Activated naive CD4-positive, alpha-beta T cell treated with anti-CD3 and anti-CD28 coated beads, Interleukin-2, amount 10 ng/mL, durations not matched to agents 7 days and 5 days (primary cell): ENCODE measurements around the gene DRC1.

Source experiments
- CTCF ChIA-PET: fragments of 350-600 bp; sonication (Branson Sonifier 250); formaldehyde crosslinking; loops from one replicate; lab custom pipeline; 2021; ENCODE audit warnings: antibody characterized with exemption; lab: Charles Lee
- DNase-seq: peaks from one replicate; pipeline ENCODE4 v3.0.0-alpha.2; 2020
- H3K27ac Mint-ChIP-seq: one replicate; pipeline ENCODE4 v1.8.0; 2021; ENCODE audit warnings: mild to moderate bottlenecking, moderate library complexity, mixed read lengths
- H3K27me3 Mint-ChIP-seq: one replicate; pipeline ENCODE4 v1.8.0; 2021; ENCODE audit warnings: mild to moderate bottlenecking, mixed read lengths
- H3K36me3 Mint-ChIP-seq: one replicate; pipeline ENCODE4 v1.8.0; 2021; ENCODE audit warnings: mixed read lengths
- H3K4me1 Mint-ChIP-seq: one replicate; pipeline ENCODE4 v1.8.0; 2021; ENCODE audit warnings: mixed read lengths
- H3K4me3 Mint-ChIP-seq: one replicate; pipeline ENCODE4 v1.8.0; 2021; ENCODE audit warnings: mild to moderate bottlenecking, moderate library complexity, mixed read lengths
- H3K9me3 Mint-ChIP-seq: one replicate; pipeline ENCODE4 v1.8.0; 2021; ENCODE audit warnings: mixed read lengths

The DRC1 gene

DNA sequence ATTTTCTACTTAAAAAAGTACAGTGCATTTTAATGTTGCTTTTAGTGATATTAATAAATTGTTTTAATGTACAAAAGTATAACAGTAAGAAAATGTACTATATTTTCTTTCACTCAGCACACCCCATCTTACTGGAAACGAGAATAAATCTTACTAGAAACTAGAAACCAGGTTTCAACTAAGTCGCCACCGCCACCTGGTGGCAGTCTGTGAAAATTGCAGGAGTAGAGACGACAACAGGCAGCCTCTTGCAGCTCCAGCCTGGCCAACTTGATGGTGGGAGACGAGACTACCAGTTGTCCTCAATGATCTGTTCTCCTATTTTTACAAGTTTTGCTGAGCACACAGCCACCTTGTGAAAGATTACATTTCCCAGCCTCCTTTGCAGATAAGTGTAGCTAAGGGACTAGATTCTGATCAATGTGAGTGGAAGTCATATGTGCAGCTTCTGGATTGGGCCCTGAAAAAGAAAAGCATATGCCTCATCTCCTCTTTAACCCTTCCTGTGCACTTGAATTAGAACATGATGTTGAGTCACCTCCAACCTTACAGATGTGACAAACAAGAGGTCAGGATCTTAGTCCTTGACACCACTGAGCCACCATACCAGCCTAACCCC, 67.5 kb downstream of the DRC1 start:
- DNase-seq = peak; percentile 81
- no peak overlapping the region for H3K27ac Mint-ChIP-seq
- H3K36me3 Mint-ChIP-seq = no peaks in the 10 kb centered on the region
- no peak overlapping the region for H3K4me3 Mint-ChIP-seq
- no peaks in the 10 kb centered on the region for H3K27me3 Mint-ChIP-seq
- no peaks in the 10 kb centered on the region for H3K4me1 Mint-ChIP-seq
- peaks cover 11% of the 10 kb centered on the region for H3K9me3 Mint-ChIP-seq
- CTCF ChIA-PET = interaction anchor here (0.6 to 1.8 kb wide), 10 partner anchors 8 to 872 kb away, joined by 3 to 6 read pairs (median 3); partner anchors contain the start of gene OTOF

DNA sequence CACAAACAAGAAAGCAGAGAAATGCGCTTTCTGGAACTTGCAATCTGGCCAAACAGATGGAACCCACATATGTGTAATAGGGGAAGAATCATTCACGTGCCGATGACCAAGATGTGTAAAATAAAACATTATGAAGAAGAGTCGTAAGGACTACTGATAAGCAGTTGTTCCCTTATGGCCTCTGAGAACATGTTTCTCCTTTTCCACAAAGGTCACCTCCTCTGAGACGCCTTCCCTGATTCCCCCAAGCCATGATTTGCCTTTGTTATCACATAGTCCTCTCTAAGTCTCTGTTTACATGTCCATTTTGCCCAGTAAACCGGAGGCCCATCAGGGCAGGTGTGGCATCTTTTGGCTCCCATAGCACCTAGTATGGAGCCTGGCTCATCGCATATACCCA, 68.2 kb downstream of the DRC1 start:
- Mint-ChIP-seq H3K36me3 (no peaks in the 10 kb centered on the region), H3K27me3 (no peaks in the 10 kb centered on the region), H3K4me3 (no peak overlapping the region), H3K4me1 (no peaks in the 10 kb centered on the region), H3K9me3 (peaks cover 11% of the 10 kb centered on the region), H3K27ac (no peak overlapping the region)
- no peak for DNase-seq
- CTCF ChIA-PET = interaction anchor here (0.8 to 1.8 kb wide), 4 partner anchors 19 to 153 kb away, joined by 3 to 4 read pairs (median 3); no protein-coding TSS in a partner anchor

DNA sequence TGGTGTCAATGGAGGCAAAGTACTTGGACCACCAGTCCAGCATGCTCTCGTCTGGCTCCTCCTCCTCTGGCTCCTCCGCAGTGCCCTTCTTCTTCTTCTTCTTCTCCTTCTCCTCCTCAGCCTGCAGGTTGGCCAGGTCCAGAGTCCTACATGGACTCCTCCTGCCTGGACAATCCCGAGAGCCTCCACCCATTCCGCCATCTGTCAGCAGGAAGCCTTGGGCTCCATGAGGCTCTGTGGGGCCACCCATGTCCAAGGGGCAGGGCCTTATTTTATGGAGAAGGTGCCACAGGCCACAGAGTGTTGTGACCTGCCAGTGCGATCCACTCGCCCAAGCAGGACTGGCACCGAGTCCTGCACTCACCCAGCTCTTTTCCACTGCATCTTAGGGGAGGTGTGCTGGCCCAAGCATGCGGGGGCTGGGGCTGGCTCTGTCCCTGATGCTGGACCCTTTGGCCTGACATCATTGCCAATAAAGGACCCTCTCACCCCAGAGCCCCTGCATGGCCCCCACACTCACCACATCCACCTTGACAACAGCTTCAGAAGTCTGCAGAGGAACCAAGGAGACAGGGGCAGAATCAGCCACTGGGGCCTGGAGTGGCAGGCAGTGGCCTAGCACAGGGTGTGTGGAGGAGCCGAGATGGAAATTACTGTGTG, 69.0 kb downstream of the DRC1 start:
- no peaks in the 10 kb centered on the region for H3K36me3 Mint-ChIP-seq
- no peak overlapping the region for H3K27ac Mint-ChIP-seq
- H3K9me3 Mint-ChIP-seq = peaks cover 11% of the 10 kb centered on the region
- DNase-seq = no peak
- no peaks in the 10 kb centered on the region for H3K27me3 Mint-ChIP-seq
- H3K4me3 Mint-ChIP-seq = no peak overlapping the region
- no peaks in the 10 kb centered on the region for H3K4me1 Mint-ChIP-seq
- CTCF ChIA-PET = interaction anchor here (0.8 to 1.8 kb wide), 2 partner anchors 32 to 154 kb away, joined by 3 to 4 read pairs; no protein-coding TSS in a partner anchor

DNA sequence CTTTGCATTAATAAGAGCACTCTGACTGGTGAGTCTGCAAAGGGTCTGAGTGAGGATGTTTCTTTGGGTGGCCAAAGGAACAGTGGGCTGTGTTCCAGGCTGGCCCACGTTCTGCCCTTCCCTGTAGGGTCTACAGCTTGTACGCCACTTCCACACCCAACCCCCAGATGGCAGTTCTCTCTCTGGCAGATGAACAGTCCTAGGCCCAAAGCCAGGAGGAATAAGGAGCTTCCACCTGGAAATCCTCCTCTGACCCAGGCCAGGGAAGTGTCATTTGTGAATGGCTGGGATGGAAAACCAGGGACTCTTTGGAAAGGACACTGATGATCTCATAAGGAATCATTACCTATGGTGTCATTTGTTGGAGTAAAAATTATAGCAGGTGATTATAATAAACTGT, 69.6 kb downstream of the DRC1 start:
- CTCF ChIA-PET = interaction anchor here (1.8 kb wide), 1 partner anchor 155 kb away, joined by 4 read pairs; no protein-coding TSS in a partner anchor
- H3K27ac Mint-ChIP-seq = no peak overlapping the region
- no peak for DNase-seq
- no peaks in the 10 kb centered on the region for H3K36me3 Mint-ChIP-seq
- no peaks in the 10 kb centered on the region for H3K4me1 Mint-ChIP-seq
- no peaks in the 10 kb centered on the region for H3K27me3 Mint-ChIP-seq
- peaks cover 11% of the 10 kb centered on the region for H3K9me3 Mint-ChIP-seq
- H3K4me3 Mint-ChIP-seq = no peak overlapping the region

DNA sequence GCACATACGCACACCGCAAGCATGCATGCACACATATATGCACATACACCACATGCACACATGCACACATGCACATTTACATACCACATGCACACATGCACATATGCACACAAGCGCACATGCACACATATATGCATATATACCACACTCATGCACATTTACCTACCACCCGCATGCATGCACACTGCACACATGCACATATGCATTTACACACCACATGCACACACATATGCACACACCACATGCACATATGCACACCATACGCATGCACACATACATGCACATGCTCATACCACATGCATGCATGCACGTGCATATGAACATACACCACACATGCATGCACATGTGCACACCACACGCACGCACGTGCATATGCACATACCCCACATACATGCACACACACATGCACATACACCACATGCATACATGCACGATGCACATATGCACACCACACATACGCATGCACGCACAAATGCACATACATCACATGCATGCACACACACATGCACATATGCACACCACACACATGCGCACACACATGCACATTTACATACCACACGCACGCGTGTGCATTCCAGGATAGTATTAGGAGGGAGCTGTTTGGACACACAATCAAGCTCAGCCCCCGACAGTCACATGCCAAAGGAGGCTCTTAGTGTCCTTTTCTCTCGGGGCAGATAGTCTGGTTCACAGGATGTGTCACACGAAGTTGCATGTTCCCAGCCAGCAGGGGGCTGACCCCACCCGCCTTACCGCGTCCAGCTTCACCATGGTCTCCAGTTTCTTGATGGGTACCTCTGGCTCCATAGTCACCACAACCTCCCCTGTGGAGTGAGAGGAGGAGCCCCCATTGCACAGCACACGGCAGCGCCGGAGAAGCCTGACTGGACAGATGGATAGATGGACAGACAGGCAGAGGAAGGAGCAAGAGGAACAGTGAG, 70.3 kb downstream of the DRC1 start:
- no peaks in the 10 kb centered on the region for H3K27me3 Mint-ChIP-seq
- H3K4me3 Mint-ChIP-seq = no peak overlapping the region
- H3K27ac Mint-ChIP-seq = no peak overlapping the region
- DNase-seq = no peak
- no peaks in the 10 kb centered on the region for H3K4me1 Mint-ChIP-seq
- H3K9me3 Mint-ChIP-seq = peaks cover 11% of the 10 kb centered on the region
- CTCF ChIA-PET = interaction anchor here (0.5 to 1.4 kb wide), 2 partner anchors 106 to 484 kb away, joined by 3 to 5 read pairs; no protein-coding TSS in a partner anchor
- H3K36me3 Mint-ChIP-seq = no peaks in the 10 kb centered on the region

DNA sequence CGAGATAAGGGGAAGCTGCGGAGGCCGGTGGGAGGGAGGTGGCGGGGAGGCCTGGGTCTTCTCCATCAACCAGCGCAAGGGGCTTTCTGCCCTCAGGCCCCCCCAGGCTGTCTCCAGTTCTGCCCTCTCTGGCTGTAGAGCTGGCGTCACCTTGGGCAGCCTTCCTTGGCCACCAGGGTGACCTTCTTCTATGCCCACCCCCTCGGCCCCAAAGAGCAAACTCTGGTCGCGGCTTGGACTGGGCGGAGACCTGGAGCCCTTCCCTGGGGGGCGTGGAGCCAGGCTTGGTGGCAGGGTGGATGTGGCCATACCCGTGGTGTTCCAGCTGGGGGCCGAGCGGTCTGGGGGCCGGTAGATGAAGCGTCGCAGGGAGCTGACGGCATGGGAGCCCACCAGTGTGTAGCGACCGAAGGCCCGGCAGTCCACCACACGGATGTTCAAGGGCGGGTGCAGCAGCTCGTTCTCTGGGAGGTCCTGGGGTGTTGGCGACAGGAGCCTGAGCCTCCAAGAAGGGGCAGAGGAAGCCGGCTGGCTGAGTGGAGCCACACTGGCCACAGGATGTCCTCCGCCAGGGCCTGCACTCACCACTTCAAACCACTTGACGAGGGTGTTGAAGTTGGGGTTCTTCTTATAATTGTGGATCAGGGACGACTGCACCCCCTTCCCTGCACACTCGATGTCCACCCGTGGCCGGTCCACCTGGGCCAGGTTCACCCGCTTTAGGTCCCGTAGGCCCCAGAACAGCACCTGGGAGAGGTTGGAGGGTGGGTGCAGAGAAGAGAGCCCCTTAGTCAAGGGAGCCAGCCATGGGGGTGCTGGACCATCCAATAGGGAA, 71.3 kb downstream of the DRC1 start:
- no peak for DNase-seq
- H3K9me3 Mint-ChIP-seq = peaks cover 11% of the 10 kb centered on the region
- no peak overlapping the region for H3K27ac Mint-ChIP-seq
- H3K27me3 Mint-ChIP-seq = peaks cover 4% of the 10 kb centered on the region
- H3K4me3 Mint-ChIP-seq = no peak overlapping the region
- CTCF ChIA-PET = interaction anchor here (0.5 to 1.4 kb wide), 2 partner anchors 105 to 485 kb away, joined by 3 to 5 read pairs; no protein-coding TSS in a partner anchor
- H3K36me3 Mint-ChIP-seq = no peaks in the 10 kb centered on the region
- H3K4me1 Mint-ChIP-seq = peaks cover 5% of the 10 kb centered on the region

DNA sequence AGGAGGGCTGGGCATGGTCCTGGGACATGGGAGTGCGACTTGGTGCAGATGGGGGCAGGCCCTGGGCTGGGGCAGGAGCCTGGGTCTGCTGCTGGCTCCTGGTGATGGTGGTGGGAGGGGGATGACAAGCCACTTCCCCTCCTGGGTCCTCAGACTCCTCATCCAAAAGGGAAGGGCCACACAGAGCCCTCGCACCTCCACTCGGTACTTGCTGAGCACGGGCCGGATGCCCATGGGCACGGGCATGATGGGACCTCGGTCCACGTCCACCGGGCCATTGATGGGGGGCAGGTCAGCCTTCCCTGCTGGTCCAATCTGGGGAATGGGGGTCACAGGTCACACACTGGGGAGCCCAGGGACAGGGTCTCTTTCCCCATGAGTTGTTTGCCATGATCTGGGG, 72.1 kb downstream of the DRC1 start:
- CTCF ChIA-PET = no interaction called here
- Mint-ChIP-seq H3K27me3 (peaks cover 4% of the 10 kb centered on the region), H3K27ac (no peak overlapping the region), H3K9me3 (peaks cover 11% of the 10 kb centered on the region), H3K4me1 (peaks cover 5% of the 10 kb centered on the region), H3K36me3 (no peaks in the 10 kb centered on the region), H3K4me3 (no peak overlapping the region)
- no peak for DNase-seq

DNA sequence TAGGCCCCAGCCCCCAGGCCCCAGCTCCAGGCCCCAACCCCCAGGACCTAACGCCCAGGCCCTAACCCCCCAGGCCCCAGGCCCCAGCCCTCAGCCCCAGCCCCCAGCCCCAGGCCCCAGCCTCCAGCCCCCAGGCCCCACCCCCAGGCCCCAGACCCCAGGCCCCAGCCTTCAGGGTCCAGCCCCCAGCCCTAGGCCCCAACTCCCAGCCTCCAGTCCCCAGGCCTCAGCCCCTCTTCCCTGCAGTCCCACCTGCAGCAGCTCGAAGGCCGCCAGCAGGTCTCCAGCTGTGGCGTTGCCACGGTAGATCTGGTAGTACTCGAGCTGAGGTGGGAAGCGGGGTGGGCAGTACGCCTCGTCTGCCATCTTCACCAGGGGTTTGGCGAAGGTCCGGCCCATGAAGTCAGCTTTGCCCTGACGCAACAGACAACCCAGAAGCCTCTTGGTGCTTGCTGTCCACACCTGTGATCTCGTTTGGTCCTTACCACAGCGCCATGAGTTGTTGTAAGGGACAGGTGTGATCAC, 72.6 kb downstream of the DRC1 start:
- peaks cover 8% of the 10 kb centered on the region for H3K9me3 Mint-ChIP-seq
- DNase-seq = no peak
- no peaks in the 10 kb centered on the region for H3K36me3 Mint-ChIP-seq
- CTCF ChIA-PET = interaction anchor here (1.3 kb wide), 1 partner anchor 28 kb away, joined by 5 read pairs; no protein-coding TSS in a partner anchor
- H3K4me3 Mint-ChIP-seq = no peak overlapping the region
- no peak overlapping the region for H3K27ac Mint-ChIP-seq
- H3K4me1 Mint-ChIP-seq = peaks cover 5% of the 10 kb centered on the region
- peaks cover 4% of the 10 kb centered on the region for H3K27me3 Mint-ChIP-seq

DNA sequence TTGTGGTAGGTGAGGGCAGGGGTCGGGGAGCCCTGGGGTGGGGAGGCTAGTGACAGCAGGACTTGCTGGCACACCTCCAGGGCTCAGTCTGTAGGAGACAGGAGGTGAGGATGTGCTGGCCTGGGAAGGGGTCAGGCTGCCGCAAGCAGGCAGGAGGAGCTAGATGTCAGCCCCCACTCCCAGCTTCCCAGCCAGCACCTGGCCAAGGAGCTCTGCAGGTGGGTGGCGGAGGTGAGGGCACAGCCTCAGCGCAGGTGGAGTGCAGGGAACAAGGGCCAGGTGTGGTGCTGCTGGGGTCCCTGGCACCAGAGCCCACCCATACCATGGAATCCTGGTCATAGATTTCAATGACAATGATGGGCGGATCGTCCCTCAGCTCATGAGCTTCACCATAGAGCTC, 73.3 kb downstream of the DRC1 start:
- Mint-ChIP-seq H3K27ac (no peak overlapping the region), H3K4me3 (no peak overlapping the region), H3K9me3 (peaks cover 6% of the 10 kb centered on the region), H3K36me3 (no peaks in the 10 kb centered on the region), H3K27me3 (peaks cover 4% of the 10 kb centered on the region), H3K4me1 (peaks cover 5% of the 10 kb centered on the region)
- DNase-seq = no peak
- CTCF ChIA-PET = interaction anchor here (1.3 kb wide), 1 partner anchor 28 kb away, joined by 5 read pairs; no protein-coding TSS in a partner anchor

DNA sequence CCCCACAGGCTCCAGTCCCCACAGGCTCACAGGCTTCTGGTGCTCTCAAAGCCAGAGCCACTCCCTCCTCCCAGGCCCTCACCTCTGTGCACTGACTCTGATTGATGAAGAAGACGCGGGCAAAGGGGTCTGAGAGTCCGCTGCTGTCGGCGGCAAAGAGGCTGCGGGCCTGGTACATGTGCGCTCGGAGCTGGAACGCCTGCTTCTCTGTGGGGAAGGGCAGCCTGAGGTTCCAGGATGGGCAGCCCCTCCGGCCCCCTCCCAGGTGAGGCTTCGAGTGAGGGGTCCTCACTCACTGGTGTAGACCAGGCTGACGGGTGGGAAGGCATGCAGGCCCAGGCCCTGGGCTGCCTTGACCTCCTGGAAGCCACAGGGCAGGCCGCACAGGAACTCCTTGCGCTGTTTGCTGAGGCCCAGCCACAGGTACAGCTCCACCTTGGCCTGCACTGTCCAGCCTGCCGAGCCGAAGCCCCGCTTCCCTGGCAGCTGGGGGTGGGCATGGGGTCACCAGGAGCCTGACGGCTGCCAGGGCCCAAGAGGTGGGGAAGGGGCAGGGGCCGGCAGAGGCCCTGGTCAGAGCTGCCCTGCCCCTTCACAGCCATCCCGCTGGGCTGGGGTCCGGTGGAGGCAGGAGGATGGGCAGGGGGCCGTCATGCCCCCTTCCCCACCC, 74.2 kb downstream of the DRC1 start:
- Mint-ChIP-seq H3K36me3 (no peaks in the 10 kb centered on the region), H3K4me3 (no peak overlapping the region), H3K4me1 (peaks cover 5% of the 10 kb centered on the region), H3K27ac (no peak overlapping the region), H3K27me3 (peaks cover 4% of the 10 kb centered on the region), H3K9me3 (peaks cover 6% of the 10 kb centered on the region)
- DNase-seq = no peak
- CTCF ChIA-PET = no interaction called here

DNA sequence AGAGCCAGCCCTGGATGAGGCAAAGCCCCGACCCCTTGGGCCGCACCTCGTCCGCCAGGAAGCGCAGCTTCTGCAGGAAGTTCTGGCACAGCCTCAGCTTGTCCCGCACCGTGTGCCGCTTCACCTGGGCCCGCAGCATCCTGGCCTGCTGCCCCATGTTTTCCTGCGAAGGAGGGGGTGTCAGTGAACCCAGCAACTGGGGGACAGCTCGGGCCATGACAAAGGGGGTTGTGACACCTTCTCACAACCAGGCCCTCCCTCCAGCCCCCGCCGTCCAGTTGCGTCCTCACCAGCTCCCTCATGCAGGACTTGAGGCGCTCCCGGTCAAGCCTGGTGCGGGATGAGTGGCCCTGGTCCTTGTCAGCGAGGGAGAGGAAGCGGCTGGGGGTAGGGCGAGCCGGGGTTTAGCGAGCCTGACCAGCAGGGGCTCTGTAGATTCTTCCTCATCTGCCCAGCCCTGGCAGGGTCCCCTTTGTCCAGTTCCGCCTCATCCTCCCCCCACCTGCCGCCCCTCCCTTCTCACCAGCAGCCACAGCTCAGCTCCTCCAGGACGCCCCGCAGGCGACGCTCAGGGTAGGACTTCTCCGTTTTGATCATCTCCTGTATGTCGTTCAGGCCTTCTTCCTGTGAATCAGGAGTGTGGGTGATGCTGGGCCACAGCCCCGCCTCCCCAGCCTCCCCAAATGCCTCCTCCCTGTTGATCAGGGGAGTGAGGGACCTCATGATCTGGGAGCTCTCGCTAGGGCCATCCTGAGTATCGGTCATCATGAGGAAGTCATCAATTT, 75.6 kb downstream of the DRC1 start:
- Mint-ChIP-seq H3K4me1 (peaks cover 5% of the 10 kb centered on the region), H3K27me3 (peaks cover 4% of the 10 kb centered on the region), H3K27ac (peak overlapping the region; percentile 61), H3K9me3 (peaks cover 1% of the 10 kb centered on the region), H3K36me3 (no peaks in the 10 kb centered on the region), H3K4me3 (peak overlapping the region; percentile 29)
- CTCF ChIA-PET = interaction anchor here (1.2 to 2.5 kb wide), 3 partner anchors 8 to 26 kb away, joined by 3 to 11 read pairs (median 5); no protein-coding TSS in a partner anchor
- DNase-seq = peak; percentile 31

DNA sequence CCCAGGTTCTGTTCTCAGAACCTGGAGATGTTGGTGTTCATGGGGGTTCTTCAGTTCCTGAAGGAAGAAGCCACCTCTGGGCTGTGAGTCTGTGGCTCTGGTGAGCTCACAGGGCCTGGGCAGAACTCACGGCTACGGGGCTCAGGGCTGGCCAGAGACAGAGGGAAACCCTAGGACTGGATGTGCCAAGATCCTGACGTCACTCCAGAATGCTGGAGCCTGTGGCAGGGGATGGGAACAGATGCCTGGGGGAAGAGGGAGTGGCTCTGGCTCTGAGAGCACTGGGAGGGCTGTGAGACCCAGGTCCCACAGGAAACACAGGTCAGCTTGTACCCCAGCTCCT, 76.2 kb downstream of the DRC1 start, which contains the start of gene OTOF:
Gene OTOF, minus strand, starts transcription at position 214 of the 343 bp plus-strand sequence.
- Mint-ChIP-seq H3K27ac (peak within 1 kb of the TSS; percentile 61), H3K36me3 (no peaks in the 10 kb centered on the region), H3K27me3 (peaks cover 4% of the 10 kb centered on the region), H3K4me1 (peaks cover 5% of the 10 kb centered on the region), H3K4me3 (peak within 1 kb of the TSS; percentile 29), H3K9me3 (peaks cover 4% of the 10 kb centered on the region)
- CTCF ChIA-PET = interaction anchor here (1.2 to 2.5 kb wide), 3 partner anchors 9 to 25 kb away, joined by 3 to 11 read pairs (median 5); no protein-coding TSS in a partner anchor
- DNase-seq = no peak
